Activated CD4-positive, alpha-beta T cell treated with anti-CD3 and anti-CD28 coated beads, Interleukin-2, amount 50 U/mL, for 1 hour (primary cell): ENCODE data around the gene FCRLB.
"Not testable (repeated sequence)": the region's sequence is repeated elsewhere in the genome, so short reads cannot be mapped to it uniquely, and the experiment has no call there.

Experiments used
- DNase-seq: peaks from one replicate; pipeline ENCODE4 v3.0.0-alpha.2; 2020

The FCRLB gene, protein sequence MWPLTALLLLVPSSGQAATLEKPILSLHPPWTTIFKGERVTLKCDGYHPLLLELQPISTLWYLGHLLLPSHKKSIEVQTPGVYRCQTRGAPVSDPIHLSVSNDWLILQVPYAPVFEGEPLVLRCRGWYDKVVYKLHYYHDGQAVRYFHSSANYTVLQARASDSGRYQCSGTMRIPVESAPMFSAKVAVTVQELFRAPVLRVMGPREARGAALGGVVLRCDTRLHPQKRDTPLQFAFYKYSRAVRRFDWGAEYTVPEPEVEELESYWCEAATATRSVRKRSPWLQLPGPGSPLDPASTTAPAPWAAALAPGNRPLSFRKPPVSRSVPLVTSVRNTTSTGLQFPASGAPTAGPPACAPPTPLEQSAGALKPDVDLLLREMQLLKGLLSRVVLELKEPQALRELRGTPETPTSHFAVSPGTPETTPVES

GRCh38 chr1:161720956-161721737, at the start of gene FCRLB:
Gene FCRLB, plus strand, starts transcription at chr1:161721544. Its CDS starts 1,129 bp downstream, at chr1:161722673.
- DNase-seq, result no peak

DNA sequence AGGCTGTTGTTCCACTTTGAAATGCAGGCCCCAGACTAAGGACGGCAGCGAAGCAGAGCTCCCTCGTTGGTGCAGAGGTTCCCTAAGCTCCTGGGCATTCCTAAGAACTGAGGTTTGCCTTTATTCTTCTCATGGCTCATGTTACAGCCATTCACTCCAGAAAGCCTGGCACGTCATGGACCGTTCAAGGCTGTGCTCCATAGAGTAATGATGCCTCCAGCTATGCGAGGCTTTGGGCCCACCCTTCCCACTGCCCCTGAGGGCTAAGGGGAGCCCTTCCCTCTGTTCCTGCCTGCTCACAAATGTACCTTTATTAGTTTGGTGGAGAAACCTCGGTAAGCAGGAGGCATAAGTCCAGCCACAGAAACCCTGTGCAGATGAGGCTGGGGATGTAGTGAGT, 47.9 kb upstream of the FCRLB start:
- DNase-seq, result not testable (repeated sequence)

GRCh38 chr1:161674447-161674846, 46.9 kb upstream of the FCRLB start:
- DNase-seq, result not testable (repeated sequence)

GRCh38 chr1:161674908-161675307, 46.4 kb upstream of the FCRLB start:
- not testable (repeated sequence) for DNase-seq

DNA sequence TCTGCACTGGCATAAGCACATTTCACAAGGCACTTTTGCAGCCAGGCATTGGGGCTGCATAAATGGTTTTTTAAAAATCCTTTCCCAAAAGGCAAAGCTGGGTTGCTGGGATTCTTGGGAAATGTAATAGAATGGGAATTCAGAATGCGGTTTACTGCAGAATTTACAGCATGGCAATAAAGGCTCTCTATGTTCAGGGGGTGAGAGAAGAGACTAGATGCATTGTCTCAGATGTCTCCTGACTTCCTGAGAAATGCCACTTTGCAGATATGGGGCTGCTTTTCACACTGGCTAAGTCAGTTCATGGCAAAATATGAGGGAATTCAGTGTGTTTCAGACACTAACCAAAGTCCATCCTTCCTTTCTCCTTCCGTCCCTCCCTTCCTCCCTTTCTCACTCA, 44.9 kb upstream of the FCRLB start:
- no peak for DNase-seq

- DNase-seq, result no peak
Measured at GRCh38 chr1:161676958-161677689, 44.2 kb upstream of the FCRLB start.

DNA sequence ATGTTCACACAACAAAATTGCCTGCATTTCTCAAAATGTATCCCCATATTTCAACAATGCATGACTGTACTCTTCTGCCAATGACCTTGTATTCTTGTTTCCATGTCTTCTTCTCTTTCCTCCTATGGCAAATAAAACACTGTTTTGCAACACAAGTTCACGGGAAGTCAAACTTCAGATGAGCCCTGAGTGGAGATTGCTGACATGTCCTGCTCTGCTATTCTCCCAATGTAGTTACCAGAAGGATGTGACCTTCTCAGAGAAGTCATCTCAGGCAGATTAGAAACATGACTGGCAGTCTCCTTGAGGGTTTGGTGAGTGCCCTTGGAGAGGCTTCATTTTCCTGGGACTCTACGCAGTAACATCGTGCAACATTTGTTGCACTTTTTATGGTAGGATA, 42.8 kb upstream of the FCRLB start:
- DNase-seq, result no peak

DNA sequence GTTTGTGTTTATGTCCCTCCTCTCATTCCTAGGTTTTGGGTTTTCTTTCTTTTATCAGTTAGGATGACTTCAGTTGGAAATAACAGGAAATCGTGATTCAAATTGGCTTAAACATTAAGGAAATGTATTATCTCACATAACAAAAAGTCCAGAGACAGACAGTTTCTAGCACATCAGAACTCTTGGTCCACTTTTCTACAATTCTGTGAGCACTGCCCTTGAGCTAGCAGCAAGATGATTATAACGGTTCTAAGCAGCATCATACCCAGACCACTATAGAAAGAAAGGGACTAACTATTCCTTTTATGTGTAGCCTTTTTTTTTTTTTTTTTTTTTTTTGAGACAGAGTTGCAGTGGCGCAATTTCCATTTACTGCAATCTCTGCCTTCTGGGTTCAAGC, 39.5 kb upstream of the FCRLB start:
- no peak for DNase-seq

DNA sequence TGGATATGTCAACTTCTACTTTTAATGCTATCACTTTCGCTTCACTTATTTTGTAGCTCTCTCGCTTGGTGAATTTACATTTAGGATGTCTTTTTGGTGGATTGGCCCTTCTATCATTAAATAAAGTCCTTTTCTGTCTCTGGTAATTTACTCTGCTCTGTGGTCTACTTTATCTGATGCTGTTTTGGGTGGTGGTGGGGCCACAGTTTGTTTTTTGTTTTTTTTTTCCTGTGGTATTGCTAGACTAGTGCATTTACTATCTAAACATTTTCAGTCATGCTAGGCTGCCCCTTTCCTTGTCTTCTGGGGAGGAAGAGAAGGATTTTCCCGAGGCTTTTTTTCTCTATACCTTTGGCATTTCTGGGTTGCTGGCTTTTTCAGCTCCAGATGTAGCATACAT, 32.4 kb upstream of the FCRLB start:
- no peak for DNase-seq

- DNase-seq, result no peak
Measured at GRCh38 chr1:161691846-161692245, 29.5 kb upstream of the FCRLB start.

- not testable (repeated sequence) for DNase-seq
Measured at GRCh38 chr1:161693020-161693712, 28.2 kb upstream of the FCRLB start.

GRCh38 chr1:161698302-161698701, 23.0 kb upstream of the FCRLB start:
- not testable (repeated sequence) for DNase-seq

GRCh38 chr1:161702250-161702649, 19.1 kb upstream of the FCRLB start:
- DNase-seq, result no peak

DNA sequence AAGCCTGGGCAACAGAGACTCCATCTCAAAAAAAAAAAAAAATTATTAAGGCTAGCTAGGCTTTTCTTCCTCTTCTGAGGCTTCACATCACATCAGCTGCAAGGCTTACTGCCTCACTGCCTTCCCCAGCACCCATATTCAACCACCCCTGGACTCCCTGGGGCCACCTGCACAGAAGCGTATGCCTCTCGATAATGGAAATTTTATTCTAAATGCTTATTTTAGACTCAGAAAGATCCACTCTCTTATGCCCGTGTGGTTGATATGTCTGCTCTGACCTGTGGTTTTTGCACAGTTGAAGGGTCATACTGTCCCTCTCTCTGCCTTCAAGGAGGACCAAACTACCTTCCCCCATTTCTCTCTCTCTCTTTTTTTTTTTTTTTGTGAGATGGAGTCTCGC, 15.8 kb upstream of the FCRLB start:
- no peak for DNase-seq

DNA sequence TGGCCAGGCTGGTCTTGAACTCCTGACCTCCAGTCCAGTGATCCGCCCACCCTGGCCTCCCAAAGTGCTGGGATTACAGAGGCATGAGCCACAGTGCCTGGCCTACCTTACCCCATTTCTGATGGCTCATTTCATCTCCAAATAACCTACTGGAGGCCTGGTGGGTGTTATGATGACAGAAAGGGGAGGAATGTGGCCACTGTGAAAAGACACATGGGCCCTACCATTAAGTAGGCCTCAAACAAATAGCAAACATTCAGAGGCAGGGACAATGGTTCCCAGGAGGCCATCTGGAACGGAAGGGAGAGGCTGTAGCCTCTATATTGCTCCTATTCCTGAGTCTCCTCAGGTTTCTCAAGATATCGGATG, 15.2 kb upstream of the FCRLB start:
- DNase-seq, result no peak

- DNase-seq, result no peak
Measured at GRCh38 chr1:161706482-161707347, 14.6 kb upstream of the FCRLB start, which contains the start of gene FCRLA. Gene FCRLA, plus strand, starts transcription at chr1:161707229. Its CDS starts 36 bp downstream, at chr1:161707265.

DNA sequence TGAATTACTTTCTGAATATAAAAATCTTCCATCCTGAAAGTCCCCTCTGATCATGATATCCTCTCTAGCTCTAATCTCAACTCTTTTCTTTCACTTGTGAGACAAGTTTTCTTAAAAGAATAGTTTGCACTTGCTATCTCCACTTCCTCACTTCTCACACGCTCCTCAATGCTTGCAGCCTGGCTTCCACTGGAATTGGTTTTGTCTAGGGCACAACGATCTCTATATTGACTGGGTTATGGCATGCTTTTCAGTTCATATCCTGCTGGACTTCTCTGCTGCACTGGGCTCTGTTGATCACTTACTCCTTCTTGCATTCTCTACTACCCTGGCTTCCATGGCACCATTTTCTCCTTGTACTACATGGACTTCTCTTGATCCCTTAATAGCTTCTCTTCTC, 13.8 kb upstream of the FCRLB start:
- DNase-seq, result no peak

- no peak for DNase-seq
Measured at GRCh38 chr1:161709373-161709772, 12.0 kb upstream of the FCRLB start.

DNA sequence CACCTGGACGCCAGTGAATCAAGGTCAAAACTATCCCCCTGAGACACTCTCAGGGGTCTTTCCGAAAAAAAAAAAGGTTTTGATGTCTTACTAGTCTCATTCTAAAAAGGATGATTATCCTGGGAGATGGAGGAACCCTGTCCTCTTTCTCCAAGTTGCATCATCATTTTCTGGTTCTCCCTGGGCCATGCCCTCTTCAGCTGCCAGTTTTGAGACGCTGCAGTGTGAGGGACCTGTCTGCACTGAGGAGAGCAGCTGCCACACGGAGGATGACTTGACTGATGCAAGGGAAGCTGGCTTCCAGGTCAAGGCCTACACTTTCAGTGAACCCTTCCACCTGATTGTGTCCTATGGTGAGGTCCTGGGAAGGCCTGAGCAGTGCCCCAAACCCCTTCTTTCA, 10.8 kb upstream of the FCRLB start:
- no peak for DNase-seq

- DNase-seq, result no peak
Measured at GRCh38 chr1:161718559-161719324, 2.6 kb upstream of the FCRLB start.

GRCh38 chr1:161719325-161719611, 2.1 kb upstream of the FCRLB start:
- DNase-seq, result no peak
